ENCODE results near the gene BPIFA1. TPM values are rescaled to one million over a fixed set of nuclear protein-coding genes. Genes with fewer than 3 reads are reported as not detected.

The BPIFA1 gene
- not detected in 5 replicates for total RNA-seq (2022; extraction: Qiagen RNA extraction; ENCODE audit: low read depth)

DNA sequence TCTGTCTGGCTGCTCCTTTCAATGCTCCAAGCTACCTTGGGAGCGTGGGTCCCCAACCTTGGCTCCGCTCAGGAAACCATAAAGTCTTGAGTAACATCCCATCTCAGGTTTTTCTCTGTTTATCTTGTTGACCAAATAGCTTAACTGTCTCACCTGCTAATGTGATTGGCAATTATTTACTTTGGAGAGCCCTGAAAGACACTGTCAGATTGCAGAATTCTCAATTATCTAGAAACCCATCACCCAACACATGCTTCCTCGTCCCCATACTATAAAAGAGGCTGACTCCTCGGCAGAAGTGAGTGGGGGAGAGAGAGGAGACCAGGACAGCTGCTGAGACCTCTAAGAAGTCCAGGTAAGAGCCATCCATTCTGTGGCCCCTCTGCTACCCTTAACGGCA is at the start of gene BPIFA1:
BPIFA1 (plus strand) TSS at position 301 of the 400 bp plus-strand sequence. CDS start 1,716 bp downstream, outside the sequence.

DNA sequence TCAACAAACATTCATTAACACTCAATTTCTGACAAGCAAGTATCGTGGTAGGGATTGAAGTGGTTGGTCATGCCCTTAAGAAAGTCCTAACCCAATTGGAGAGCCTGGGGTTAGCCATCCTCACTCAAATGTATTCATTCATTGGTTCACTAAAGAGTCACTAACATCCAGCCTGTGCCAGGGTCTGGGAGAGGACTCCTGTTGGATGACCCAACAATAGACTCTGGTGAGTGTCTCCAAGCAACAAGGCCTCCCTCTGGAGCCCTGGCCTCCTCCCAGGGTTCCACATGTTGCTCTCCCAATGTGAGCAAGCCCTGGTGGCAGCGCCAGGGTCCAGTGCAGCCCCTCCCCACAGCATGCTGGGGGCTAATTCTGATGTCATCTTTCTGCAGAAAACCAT is 18.7 kb upstream of the BPIFA1 start, which contains the start of gene BPIFA3:
BPIFA3 (plus strand) TSS at position 301 of the 400 bp plus-strand sequence. CDS start 185 bp downstream, outside the sequence.

DNA sequence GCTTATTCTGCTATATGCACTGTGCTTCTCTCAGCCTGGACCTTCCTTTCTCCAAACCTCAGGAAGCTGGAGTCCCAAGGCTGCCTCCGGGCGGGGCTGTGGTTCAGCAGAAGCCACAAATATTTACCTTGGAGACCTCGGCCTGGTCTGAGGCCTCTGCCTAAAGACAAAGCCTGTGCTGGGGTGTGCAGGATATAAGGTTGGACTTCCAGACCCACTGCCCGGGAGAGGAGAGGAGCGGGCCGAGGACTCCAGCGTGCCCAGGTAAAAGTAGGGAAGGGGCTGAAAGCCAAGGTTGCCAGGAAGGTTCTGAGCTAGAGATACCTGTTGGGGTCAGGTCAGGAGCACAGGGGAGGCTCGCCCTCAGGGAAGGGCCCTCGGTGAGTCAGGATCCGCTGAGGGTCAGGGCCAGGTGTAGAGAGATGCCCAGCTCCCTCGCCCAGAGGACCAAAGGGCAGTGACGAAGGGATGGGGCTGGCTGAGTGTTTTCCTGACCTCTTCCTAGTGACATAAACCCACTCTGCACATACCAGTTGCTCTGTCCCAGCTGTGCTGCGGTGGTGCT is 47.3 kb downstream of the BPIFA1 start, which contains the start of gene BPIFB1:
BPIFB1 (plus strand) TSS at position 224 of the 565 bp plus-strand sequence. CDS start 2,860 bp downstream, outside the sequence.

Other genes with a start within 250 kb of the BPIFA1 start
- gene SUN5, start 231.6 kb upstream of the BPIFA1 start, total RNA-seq (2022; extraction: Qiagen RNA extraction; ENCODE audit: low read depth): not detected in 5 replicates
- gene BPIFB2, start 228.3 kb upstream of the BPIFA1 start, total RNA-seq (2022; extraction: Qiagen RNA extraction; ENCODE audit: low read depth): not detected in 5 replicates
- gene BPIFB6, start 204.3 kb upstream of the BPIFA1 start, total RNA-seq (2022; extraction: Qiagen RNA extraction; ENCODE audit: low read depth): not detected in 5 replicates
- gene BPIFB3, start 182.1 kb upstream of the BPIFA1 start, total RNA-seq (2022; extraction: Qiagen RNA extraction; ENCODE audit: low read depth): not detected in 5 replicates
- not detected in 5 replicates for gene BPIFB4, start 156.4 kb upstream of the BPIFA1 start, total RNA-seq (2022; extraction: Qiagen RNA extraction; ENCODE audit: low read depth)
- not detected in 5 replicates for gene BPIFA2, start 67.8 kb upstream of the BPIFA1 start, total RNA-seq (2022; extraction: Qiagen RNA extraction; ENCODE audit: low read depth)
- gene BPIFA3, start 18.6 kb upstream of the BPIFA1 start, total RNA-seq (2022; extraction: Qiagen RNA extraction; ENCODE audit: low read depth): not detected in 5 replicates
- gene BPIFB1, start 47.2 kb downstream of the BPIFA1 start, total RNA-seq (2022; extraction: Qiagen RNA extraction; ENCODE audit: low read depth): 0.12 to 0.14 TPM in 2 of 5 replicates, not detected in the others
- 32.3 to 36.5 TPM (median 34.6 TPM) in 5 replicates for gene CDK5RAP1, start 165.5 kb downstream of the BPIFA1 start, total RNA-seq (2022; extraction: Qiagen RNA extraction; ENCODE audit: low read depth)
- gene SNTA1, start 207.8 kb downstream of the BPIFA1 start, total RNA-seq (2022; extraction: Qiagen RNA extraction; ENCODE audit: low read depth): 9.8 to 12.3 TPM (median 10.3 TPM) in 5 replicates